HG03135 (cell line): ENCODE results near the gene DNAH8.

ENCODE experiments used
- ATAC-seq: cut with Tn5 transposase; IDR thresholded peaks from one replicate; pipeline ENCODE4 v1.9.1; 2021; ENCODE audit warnings: mild to moderate bottlenecking, moderate library complexity; ENCODE audit not compliant: unreplicated experiment

The DNAH8 gene

DNA sequence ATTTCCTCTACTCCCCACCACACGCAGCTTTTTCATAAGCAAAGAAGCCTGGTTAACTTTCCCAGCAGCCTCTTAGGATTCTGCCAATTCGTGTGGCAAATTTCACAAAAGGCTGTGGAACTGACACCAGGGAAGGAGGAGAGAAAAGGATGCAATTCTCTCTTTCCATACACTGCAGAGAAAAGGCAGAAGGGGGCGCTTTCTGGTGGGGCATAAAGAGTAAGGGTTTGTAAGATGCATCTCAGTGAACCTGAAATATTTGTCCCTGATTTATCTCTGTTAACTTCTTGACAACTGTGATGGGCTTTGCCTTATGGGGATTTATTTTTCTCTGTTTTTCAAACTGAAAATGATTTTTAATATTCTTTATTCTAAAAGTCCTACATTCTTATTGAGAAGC lies 288.0 kb downstream of the DNAH8 start:
- no peak for ATAC-seq

DNA sequence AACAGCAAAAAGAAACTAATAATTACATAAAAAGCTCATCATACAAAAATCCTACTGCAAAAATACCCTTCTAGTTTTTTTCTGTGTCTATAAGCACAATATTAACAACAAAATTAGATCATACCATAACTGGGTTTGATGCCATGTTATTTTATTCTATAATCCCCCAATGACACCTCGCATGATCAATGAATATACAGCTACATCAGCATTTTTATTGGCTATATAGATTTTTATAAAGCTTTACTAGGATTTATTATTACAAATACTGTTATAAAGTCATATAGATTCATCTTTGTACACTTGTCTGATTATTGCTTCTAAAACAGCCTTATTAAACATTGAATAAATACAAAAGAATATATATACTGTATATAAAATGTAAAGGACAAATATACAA lies 288.4 kb downstream of the DNAH8 start:
- ATAC-seq, result no peak

GRCh38 chr6:39004801-39005200 lies 289.7 kb downstream of the DNAH8 start:
- no peak for ATAC-seq

GRCh38 chr6:39005774-39006173 lies 290.7 kb downstream of the DNAH8 start:
- no peak for ATAC-seq

GRCh38 chr6:39007575-39007974 lies 292.5 kb downstream of the DNAH8 start:
- no peak for ATAC-seq

DNA sequence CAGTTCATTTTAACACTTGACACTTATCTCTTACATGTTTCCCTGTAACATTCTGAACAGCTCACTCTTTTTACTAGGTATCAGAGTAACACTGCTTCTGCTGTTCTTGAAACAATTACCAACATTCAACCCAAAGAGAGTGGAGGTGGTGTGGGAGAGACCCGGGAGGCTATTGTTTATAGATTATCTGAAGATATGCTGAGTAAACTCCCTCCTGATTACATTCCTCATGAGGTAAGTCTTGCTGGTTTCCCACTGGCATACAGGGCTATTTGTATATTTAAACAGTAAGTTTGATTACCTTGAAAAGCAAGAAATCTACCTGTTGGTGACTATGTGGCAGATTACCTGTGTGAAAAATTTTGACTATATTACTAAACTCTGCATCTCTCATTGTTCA lies 293.6 kb downstream of the DNAH8 start:
- no peak for ATAC-seq

DNA sequence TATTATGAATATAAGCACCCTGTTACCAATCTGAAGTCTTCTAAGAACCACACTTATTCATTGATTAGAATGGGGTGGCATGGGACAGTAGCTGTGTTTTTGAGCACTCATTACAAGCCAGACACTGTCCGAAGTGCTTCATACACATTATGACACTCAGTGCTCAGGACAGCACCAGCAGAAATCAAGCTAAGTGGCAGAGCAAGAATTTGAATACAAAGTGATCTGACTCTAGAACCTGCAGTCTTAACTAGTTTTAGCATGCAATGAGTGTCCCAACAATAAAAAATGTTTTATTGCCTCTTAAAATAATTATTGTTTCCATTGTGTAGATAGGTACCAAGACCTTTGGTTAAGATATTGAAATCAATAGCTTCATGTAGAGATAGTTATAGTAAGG lies 294.4 kb downstream of the DNAH8 start:
- no peak for ATAC-seq

- no peak for ATAC-seq
These were observed 301.9 kb downstream of the DNAH8 start for GRCh38 chr6:39016839-39017546.

GRCh38 chr6:39017547-39017880 lies 302.4 kb downstream of the DNAH8 start:
- no peak for ATAC-seq

DNA sequence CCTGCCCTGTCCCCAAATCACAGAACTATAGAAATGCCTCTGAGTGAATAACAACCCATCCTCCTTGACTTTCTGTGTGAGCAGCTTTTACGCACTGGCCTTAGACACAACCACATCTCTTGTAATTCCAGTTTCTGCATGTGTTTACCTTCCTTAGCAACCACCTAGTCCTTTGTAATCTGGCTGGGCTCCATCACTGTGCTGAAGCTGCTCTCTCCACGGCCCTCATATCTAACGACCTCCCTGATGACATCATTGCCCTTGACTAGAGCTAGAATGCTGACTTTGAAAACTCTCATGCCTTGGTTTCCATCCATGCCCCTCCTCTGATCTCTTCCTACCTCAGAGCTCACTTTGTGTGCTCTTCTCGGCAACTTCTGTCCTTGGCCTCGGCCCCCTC lies 303.0 kb downstream of the DNAH8 start:
- ATAC-seq, result no peak

DNA sequence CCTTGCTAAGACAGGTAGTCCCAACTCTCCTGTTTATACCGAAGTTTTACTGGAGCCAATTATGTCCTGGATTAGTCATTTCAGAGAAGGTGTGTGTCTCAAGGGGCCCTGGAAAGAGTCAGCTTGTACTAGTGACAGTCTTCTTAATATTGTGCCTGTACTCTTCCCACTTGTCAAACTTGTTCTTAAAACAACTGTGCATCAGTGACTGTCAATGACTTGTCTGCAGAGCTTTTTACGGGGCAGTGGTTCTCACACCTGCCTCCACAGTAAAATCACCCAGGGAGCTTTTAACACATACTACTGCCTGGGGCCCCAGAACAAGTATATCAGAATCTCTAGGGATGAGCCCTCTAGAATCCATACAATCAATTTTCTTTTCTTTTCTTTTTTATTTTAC lies 305.0 kb downstream of the DNAH8 start:
- ATAC-seq, result no peak

DNA sequence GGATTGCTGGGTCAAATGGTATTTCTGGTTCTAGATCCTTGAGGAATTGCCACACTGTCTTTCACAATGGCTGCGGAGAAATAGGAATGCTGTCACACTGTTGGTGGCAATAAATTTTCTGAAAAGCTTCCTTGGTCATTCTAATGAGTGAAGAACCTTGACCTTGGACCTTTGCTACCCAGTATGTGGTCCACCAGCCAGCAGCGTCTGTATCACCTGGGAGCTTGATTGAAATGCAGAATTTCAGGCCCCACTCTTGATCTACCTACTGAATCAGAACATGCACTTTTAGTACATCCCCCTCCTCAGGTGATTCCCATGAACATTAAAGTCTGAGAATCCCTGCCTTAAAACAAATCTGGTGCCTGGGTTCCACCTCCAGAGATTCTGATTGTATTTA lies 305.9 kb downstream of the DNAH8 start:
- no peak for ATAC-seq

DNA sequence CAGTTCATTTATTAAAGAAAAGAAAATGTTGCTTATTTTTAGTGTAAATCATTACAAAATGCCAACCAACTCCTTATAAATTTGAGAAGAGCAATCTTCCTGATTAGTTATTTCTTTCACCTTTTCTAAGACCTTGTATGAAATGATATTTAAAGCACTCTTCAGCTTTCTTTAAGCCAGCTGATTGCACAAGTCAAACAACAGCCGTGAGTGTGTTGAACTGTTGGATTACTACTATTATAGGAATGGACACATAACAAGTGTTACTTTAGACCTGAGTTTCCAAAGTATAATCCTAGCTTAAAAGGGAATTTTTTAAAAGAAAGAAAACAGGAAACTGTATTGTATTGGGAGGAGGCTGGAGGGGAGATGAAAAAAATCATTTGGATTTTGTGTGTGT lies 306.7 kb downstream of the DNAH8 start:
- ATAC-seq, result no peak

DNA sequence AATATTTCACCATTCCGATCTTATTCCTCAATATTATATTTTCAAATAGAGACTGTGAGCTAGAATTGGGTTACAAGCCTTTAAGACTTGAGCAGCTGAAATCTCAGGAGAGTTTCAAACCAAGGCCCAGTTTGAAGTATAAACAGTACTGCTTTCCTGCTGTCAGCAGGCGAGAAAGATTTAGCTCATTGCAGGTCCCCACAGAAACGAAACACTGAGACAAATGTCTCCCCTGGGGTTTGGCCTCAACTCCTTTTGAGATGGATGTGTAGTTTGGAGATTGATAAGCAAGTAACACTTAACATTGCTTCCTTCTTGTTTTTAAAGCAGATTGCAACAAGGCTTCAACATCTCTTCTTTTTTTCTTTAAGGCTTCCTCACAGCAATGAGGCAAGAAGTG lies 311.1 kb downstream of the DNAH8 start:
- ATAC-seq, result no peak

DNA sequence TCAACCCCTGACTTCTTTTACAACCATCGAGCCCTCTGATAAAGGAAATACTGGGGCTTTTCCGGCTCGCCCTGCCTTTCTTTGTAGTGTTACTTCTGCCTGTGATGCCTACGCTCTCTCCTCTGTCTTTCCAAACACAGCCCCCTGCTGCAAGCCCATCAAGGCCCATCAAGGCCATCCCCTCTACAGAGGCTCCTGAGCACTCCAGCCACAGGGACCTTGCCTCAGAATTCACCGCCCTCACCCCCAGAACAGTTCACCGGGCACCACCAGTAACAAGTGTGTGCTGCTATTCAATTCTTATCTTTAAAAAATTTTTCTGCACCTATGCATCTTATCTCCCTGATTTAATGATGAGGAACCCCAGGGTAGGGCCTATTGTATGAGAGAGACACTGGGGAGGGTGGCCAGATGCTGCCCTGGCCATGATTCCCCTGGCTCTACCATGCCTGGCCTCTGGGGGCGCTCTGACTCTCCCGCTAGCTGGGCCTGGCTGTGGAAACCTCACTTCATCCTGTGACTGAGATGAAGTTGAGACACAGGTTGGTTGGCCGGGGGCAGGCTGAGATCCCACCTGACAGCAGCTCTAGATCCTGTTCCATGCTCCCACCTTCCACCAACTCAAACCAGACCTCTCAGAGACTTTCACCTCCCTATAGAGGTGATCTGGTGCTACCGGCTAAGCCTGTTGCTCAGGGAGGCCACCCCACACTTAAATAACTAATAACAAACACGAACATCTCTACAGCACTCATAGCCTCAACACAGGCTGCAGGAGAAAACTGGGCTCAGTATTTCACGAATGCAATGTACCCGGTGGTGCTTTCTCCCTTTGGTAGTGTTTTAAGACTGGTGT lies 314.3 kb downstream of the DNAH8 start:
- ATAC-seq, result no peak

- no peak for ATAC-seq
These were observed 320.6 kb downstream of the DNAH8 start for GRCh38 chr6:39035681-39036080.

DNA sequence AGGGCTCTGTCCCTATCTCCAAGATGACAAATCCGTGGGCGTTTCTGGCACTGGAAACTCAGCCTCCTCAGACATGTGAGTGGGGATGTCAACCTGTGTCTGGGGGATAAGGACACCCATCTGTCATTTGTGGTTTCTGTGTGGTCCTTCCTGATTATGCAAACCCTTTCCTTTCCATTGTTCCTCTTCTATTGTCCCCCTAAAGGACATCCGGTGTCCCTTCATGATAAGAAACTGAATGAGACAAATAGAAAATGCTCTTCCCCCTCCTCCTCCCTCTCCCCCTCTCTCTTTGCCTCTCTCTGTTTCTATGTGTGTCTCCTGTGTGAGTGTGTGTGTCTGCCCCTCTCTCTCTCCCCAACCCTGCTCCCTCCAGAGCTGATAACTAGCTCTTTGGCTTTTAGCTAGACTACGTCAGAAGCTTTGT lies 322.0 kb downstream of the DNAH8 start:
- ATAC-seq, result no peak

DNA sequence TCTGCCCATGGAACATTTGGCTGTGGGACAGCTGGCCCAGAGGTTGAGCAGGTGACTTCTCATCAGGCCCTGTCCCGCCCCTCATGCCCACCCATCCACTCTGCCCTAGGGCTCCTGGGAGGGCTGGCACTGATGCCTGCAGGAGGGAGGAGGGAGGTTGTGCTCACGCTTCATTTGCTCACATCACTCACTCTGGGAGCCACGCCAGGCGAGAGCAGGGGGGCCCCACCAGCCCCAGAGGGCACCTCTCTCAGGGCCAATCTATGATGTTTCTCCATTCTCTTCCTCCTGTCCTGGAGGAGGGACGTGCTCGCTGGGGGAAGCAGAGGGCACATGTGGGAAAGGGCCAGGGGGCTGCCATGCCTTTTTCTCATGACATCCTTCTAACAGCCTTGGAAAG lies 322.6 kb downstream of the DNAH8 start:
- no peak for ATAC-seq

GRCh38 chr6:39040080-39040673 lies 325.1 kb downstream of the DNAH8 start:
- ATAC-seq, result no peak

DNA sequence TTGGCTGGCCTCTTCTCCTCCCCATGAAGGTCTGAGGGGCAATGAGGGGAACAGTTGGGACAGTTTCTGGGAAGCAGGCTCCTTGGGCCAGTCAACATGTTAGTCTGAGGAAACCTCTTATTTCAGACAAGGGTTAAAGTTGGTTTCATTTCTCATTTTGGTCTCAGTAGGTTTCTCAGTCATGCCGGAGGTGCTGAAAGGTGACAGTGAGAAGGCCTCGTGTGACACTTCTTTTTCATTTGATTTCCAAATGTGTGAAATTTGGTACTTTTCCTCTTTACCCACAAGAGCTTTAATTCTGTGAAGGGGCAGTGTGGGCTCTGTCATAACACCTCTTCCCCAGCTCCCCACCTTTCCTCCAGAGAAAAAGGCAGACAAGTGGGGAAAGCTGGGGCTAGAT lies 326.0 kb downstream of the DNAH8 start:
- no peak for ATAC-seq

- no peak for ATAC-seq
These were observed 328.7 kb downstream of the DNAH8 start for GRCh38 chr6:39043776-39044175.

- no peak for ATAC-seq
These were observed 329.1 kb downstream of the DNAH8 start for GRCh38 chr6:39044181-39044580.
